ENCODE data around the gene PCDHA9.
"Not testable (repeated sequence)": the region's sequence is repeated elsewhere in the genome, so short reads cannot be mapped to it uniquely, and the experiment has no call there.

PCDHA9 gene

DNA sequence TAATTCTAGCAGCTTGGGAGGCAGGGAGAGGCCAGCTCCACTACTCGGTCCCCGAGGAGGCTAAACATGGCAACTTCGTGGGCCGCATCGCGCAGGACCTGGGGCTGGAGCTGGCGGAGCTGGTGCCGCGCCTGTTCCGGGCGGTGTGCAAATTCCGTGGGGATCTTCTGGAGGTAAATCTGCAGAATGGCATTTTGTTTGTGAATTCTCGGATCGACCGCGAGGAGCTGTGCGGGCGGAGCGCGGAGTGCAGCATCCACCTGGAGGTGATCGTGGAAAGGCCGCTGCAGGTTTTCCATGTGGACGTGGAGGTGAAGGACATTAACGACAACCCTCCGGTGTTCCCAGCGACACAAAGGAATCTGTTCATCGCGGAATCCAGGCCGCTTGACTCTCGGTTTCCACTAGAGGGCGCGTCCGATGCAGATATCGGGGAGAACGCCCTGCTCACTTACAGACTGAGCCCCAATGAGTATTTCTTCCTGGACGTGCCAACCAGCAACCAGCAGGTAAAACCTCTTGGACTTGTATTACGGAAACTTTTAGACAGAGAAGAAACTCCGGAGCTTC, 13.7 kb upstream of the PCDHA9 start:
- not testable (repeated sequence) for DNase-seq

DNA sequence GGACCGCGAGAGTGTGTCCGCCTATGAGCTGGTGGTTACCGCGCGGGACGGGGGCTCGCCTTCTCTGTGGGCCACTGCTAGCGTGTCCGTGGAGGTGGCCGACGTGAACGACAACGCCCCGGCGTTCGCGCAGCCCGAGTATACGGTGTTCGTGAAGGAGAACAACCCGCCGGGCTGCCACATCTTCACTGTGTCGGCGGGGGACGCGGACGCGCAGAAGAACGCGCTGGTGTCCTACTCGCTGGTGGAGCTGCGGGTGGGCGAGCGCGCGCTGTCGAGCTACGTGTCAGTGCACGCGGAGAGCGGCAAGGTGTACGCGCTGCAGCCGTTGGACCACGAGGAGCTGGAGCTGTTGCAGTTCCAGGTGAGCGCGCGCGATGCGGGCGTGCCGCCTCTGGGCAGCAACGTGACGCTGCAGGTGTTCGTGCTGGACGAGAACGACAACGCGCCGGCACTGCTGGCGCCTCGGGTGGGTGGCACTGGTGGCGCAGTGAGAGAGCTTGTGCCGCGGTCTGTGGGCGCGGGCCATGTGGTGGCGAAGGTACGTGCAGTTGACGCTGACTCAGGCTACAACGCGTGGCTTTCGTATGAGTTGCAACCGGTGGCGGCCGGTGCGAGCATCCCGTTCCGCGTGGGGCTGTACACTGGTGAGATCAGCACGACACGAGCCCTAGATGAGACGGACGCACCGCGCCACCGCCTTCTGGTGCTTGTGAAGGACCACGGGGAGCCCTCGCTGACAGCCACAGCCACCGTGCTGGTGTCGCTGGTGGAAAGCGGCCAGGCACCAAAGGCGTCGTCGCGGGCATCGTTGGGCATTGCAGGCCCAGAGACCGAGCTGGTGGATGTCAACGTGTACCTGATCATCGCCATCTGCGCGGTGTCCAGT, 12.3 kb upstream of the PCDHA9 start:
- no peak for DNase-seq

DNA sequence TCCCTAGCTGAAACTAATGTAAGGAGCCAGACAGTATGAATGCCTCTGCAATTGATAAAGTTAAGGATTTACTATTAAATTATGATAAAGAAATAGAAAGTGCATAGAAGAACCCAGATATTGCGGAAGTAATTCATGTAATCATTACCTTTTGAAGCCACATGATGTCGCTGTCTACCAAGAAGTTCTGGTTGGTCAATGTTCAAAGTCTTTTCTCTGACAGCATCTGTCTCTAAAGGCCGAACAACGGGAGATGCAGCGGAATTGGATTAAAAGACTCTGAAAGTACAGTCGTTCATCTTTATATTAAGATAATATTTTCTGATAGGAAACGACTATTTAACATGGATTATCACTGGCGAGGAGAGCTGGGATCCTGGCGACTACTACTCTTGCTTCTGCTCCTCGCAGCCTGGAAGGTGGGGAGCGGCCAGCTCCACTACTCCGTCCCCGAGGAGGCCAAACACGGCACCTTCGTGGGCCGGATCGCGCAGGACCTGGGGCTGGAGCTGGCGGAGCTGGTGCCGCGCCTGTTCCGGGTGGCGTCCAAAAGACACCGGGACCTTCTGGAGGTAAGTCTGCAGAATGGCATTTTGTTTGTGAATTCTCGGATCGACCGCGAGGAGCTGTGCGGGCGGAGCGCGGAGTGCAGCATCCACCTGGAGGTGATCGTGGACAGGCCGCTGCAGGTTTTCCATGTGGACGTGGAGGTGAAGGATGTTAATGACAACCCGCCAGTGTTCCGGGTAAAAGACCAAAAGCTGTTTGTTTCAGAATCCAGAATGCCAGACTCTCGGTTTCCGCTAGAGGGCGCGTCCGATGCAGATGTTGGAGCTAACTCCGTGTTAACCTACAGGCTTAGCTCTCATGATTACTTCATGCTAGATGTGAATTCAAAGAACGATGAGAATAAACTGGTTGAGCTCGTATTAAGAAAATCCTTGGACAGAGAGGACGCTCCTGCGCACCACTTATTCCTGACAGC, 6.9 kb upstream of the PCDHA9 start, which contains the start of gene PCDHA8:
TSS of gene PCDHA8 (plus strand) at position 210 of the 985 bp plus-strand sequence. CDS start at position 345, 135 bp downstream.
- no peak for DNase-seq

DNA sequence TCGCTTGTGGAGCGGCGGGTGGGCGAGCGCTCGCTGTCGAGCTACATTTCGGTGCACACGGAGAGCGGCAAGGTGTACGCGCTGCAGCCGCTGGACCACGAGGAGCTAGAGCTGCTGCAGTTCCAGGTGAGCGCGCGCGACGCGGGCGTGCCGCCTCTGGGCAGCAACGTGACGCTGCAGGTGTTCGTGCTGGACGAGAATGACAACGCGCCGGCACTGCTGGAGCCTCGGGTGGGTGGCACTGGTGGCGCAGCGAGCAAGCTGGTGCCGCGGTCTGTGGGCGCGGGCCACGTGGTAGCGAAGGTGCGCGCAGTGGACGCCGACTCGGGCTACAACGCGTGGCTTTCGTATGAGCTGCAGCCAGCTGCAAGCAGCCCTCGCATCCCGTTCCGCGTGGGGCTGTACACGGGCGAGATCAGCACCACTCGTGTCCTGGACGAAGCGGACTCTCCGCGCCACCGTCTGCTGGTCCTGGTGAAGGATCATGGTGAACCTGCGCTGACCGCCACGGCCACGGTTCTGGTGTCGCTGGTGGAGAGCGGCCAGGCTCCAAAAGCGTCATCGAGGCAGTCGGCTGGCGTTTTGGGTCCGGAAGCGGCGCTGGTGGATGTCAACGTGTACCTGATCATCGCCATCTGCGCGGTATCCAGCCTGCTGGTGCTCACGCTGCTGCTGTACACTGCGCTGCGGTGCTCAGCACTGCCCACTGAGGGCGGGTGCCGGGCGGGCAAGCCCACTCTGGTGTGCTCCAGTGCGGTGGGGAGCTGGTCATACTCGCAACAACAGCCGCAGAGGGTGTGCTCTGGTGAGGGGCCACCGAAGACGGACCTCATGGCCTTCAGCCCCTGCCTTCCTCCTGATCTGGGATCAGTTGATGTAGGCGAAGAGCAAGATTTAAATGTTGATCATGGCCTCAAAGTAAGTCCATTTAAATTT, 5.1 kb upstream of the PCDHA9 start:
- no peak for DNase-seq

DNA sequence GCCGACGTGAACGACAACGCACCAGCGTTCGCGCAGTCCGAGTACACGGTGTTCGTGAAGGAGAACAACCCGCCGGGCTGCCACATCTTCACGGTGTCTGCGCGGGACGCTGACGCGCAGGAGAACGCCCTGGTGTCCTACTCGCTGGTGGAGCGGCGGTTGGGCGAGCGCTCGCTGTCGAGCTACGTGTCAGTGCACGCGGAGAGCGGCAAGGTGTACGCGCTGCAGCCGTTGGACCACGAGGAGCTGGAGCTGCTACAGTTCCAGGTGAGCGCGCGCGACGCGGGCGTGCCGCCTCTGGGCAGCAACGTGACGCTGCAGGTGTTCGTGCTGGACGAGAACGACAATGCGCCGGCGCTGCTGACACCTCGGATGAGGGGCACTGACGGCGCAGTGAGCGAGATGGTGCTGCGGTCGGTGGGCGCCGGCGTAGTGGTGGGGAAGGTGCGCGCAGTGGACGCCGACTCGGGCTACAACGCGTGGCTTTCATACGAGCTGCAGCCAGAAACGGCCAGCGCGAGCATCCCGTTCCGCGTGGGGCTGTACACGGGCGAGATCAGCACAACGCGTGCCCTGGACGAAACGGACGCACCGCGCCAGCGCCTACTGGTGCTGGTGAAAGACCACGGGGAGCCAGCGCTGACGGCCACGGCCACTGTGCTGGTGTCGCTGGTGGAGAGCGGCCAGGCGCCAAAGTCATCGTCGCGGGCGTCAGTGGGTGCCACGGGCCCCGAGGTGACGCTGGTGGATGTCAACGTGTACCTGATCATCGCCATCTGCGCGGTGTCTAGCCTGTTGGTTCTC, 1.9 kb downstream of the PCDHA9 start:
- DNase-seq, result not testable (repeated sequence)

DNA sequence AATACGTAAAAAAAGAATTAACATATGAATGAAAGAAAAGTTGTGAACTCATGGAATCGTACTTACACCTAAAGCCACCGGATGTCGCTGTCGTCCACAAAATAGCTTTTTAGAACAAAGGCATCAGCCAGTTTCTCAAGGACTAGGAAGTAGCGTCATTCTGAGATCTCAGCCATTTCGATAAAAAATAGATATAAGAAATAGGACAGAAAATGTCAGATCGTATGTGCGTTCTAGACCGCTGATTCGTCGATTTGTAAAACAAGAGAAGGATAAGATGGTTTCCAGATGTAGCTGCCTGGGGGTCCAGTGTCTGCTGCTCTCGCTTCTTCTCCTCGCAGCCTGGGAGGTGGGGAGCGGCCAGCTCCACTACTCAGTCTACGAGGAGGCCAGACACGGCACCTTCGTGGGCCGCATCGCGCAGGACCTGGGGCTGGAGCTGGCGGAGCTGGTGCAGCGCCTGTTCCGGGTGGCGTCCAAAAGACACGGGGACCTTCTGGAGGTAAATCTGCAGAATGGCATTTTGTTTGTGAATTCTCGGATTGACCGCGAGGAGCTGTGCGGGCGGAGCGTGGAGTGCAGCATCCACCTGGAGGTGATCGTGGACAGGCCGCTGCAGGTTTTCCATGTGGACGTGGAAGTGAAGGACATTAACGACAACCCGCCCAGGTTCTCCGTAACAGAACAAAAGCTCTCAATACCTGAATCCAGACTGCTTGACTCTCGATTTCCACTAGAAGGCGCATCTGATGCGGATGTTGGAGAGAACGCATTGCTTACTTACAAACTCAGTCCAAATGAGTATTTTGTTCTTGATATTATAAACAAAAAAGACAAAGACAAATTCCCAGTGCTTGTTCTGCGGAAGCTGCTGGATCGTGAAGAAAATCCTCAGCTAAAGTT, 7.8 kb downstream of the PCDHA9 start, which contains the start of gene PCDHA10:
TSS of gene PCDHA10 (plus strand) at position 126 of the 903 bp plus-strand sequence. CDS start at position 278, 152 bp downstream.
- DNase-seq, result no peak

DNA sequence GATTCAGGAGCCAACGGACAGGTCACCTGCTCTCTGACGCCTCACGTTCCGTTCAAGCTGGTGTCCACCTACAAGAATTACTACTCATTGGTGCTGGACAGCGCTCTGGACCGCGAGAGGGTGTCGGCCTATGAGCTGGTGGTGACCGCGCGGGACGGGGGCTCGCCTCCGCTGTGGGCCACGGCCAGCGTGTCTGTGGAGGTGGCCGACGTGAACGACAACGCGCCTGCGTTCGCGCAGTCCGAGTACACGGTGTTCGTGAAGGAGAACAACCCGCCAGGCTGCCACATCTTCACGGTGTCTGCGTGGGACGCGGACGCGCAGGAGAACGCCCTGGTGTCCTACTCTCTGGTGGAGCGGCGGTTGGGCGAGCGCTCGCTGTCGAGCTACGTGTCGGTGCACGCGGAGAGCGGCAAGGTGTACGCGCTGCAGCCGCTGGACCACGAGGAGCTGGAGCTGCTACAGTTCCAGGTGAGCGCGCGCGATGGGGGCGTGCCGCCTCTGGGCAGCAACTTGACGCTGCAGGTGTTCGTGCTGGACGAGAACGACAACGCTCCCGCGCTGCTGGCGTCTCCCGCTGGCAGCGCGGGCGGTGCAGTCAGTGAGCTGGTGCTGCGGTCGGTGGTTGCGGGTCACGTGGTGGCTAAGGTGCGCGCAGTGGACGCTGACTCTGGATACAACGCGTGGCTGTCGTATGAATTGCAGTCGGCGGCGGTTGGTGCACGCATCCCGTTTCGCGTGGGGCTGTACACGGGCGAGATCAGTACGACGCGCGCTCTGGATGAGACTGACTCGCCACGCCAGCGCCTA, 9.2 kb downstream of the PCDHA9 start:
- DNase-seq, result no peak

DNA sequence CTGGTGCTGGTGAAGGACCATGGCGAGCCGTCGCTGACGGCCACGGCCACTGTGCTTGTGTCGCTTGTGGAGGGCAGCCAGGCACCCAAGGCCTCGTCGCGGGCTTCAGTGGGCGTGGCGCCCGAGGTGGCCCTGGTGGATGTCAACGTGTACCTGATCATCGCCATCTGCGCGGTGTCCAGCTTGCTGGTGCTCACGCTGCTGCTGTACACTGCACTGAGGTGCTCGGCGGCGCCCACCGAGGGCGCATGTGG, 9.7 kb downstream of the PCDHA9 start:
- DNase-seq, result no peak

DNA sequence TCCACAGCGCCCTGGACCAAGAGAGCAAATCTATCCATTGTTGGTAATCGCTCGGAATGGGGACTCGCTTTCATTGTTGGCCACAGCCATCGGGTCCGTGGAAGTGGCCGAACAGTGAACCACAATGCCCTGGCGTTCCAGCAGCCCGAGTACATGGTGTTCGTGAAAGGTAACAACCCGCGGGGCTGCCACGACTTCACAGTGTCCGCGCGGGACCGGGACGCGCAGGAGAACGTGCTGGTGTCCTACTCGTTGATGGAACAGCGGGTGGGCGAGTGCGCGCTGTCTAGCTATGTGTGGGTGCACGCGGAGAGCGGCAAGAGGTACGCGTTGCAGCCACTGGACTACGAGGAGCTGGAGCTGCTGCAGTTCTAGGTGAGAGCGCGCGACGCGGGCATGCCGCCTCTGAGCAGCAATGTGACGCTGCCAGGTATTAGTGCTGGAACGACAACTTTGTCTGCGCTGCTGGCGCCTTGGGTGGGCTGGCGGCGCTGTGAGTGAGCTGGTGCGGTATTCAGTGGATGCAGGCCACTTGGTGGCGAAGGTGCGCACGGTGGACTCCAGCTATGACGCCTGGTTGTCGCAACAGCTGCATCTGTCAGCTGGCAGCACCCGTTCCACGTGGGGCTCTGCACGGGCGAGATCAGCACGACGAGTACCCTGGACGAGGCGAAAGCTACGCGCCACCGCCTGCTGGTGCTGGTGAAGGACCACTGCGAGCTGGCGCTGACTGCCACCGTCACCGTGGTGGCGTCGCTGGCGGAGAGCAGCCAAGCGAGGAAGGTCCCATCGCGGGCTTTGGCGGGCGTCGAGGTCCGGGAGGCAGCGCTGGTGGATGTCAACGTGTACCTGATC, 14.5 kb downstream of the PCDHA9 start:
- no peak for DNase-seq

DNA sequence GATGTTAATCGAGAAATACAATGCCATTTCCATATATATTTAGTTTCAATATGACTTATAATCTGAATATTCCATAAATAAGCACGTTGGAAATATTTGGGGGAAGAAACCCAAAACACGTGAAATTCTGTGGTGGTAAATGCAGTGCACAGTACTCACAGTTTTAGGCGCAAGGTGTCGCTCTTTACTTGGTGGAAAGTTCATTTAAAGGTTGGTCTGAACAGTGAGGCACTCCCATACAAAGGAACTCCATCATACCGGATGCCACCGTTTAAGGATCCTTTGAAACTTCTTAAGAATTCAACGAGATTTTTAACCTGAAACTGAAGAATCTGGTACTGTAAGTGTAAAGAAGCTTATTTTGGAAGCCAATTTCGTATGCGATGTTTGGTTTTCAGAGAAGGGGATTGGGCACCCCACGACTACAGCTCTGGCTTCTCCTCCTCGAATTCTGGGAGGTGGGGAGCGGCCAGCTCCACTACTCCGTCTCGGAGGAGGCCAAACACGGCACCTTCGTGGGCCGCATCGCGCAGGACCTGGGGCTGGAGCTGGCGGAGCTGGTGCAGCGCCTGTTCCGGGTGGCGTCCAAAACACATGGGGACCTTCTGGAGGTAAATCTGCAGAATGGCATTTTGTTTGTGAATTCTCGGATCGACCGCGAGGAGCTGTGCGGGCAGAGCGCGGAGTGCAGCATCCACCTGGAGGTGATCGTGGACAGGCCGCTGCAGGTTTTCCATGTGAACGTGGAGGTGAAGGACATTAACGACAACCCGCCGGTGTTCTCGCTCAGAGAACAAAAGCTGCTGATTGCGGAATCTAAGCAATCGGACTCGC, 20.8 kb downstream of the PCDHA9 start, which contains the start of gene PCDHA11:
TSS of gene PCDHA11 (plus strand) at position 237 of the 834 bp plus-strand sequence. CDS start at position 384, 147 bp downstream.
- no peak for DNase-seq

DNA sequence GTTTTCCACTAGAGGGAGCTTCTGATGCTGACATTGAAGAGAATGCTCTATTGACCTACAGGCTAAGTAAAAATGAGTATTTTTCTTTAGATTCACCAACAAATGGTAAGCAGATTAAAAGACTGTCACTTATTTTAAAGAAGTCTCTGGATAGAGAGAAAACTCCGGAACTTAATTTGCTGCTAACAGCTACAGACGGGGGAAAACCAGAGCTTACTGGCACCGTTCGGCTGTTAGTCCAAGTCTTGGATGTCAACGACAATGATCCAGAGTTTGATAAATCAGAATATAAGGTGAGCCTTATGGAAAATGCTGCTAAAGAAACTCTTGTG, 21.3 kb downstream of the PCDHA9 start:
- DNase-seq, result no peak

DNA sequence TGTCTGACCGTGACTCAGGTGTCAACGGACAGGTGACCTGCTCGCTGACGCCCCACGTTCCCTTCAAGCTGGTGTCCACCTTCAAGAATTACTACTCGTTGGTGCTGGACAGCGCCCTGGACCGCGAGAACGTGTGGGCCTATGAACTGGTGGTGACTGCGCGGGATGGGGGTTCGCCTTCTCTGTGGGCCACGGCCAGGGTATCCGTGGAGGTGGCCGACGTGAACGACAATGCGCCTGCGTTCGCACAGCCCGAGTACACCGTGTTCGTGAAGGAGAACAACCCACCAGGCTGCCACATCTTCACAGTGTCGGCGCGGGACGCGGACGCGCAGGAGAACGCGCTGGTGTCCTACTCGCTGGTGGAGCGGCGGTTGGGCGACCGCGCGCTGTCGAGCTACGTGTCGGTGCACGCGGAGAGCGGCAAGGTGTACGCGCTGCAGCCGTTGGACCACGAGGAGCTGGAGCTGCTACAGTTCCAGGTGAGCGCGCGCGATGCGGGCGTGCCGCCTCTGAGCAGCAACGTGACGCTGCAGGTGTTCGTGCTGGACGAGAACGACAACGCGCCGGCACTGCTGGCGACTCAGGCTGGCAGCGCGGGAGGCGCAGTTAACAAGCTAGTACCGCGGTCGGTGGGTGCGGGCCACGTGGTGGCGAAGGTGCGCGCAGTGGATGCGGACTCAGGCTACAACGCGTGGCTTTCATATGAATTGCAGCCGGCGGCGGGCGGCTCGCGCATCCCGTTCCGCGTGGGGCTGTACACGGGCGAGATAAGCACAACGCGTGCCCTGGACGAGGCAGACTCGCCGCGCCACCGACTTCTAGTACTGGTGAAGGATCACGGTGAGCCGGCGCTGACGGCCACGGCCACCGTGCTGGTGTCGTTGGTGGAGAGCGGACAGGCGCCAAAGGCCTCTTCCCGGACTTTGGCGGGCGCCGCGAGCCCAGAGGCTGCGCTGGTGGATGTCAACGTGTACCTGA, 22.3 kb downstream of the PCDHA9 start:
- DNase-seq, result no peak

DNA sequence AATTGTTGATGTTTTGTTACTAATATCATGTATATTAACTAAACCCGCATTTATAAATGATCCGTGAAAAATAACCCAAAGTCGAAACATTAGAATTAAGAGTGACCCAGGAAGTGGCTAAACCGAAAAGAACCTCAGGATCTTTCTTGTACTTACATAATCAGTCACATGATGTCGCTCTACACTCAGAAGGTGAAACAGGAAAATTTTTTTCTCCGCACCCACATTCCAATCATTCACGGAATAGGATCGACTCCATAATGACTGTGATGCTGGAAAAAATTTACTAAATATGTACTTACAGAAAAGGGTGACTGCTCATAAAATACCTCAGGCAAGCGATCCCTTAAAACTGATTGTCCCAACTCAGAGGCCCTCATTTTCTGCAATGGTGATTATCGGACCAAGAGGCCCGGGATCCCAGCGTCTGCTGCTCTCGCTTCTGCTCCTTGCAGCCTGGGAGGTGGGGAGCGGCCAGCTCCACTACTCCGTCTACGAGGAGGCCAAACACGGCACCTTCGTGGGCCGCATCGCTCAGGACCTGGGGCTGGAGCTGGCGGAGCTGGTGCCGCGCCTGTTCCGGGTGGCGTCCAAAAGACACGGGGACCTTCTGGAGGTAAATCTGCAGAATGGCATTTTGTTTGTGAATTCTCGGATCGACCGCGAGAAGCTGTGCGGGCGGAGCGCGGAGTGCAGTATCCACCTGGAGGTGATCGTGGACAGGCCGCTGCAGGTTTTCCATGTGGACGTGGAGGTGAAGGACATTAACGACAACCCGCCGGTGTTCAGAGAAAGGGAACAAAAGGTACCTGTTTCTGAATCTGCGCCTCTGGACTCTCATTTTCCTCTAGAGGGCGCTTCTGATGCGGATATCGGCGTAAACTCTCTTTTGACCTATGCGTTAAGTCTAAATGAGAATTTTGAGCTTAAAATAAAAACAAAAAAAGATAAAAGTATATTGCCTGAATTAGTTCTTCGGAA, 27.2 kb downstream of the PCDHA9 start, which contains the start of gene PCDHA12:
TSS of gene PCDHA12 (plus strand) at position 224 of the 981 bp plus-strand sequence. CDS start at position 389, 165 bp downstream.
- DNase-seq, result no peak

DNA sequence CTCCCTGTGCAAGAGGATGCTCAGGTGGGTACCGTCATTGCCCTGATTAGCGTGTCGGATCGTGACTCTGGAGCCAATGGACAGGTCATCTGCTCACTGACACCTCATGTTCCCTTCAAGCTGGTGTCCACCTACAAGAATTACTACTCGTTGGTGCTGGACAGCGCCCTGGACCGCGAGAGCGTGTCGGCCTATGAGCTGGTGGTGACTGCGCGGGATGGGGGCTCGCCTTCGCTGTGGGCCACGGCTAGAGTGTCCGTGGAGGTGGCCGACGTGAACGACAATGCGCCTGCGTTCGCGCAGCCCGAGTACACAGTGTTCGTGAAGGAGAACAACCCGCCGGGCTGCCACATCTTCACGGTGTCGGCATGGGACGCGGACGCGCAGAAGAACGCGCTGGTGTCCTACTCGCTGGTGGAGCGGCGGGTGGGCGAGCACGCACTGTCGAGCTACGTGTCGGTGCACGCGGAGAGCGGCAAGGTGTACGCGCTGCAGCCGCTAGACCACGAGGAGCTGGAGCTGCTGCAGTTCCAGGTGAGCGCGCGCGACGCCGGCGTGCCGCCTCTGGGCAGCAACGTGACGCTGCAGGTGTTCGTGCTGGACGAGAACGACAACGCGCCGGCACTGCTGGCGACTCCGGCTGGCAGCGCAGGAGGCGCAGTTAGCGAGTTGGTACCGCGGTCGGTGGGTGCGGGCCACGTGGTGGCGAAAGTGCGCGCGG, 28.5 kb downstream of the PCDHA9 start:
- DNase-seq, result not testable (repeated sequence)

Measured in central memory CD4-positive, alpha-beta T cell (primary cell).